ENCODE results near the gene RABL3.
"Not testable (repeated sequence)": the region's sequence is repeated elsewhere in the genome, so short reads cannot be mapped to it uniquely, and the experiment has no call there.

RABL3 gene, protein sequence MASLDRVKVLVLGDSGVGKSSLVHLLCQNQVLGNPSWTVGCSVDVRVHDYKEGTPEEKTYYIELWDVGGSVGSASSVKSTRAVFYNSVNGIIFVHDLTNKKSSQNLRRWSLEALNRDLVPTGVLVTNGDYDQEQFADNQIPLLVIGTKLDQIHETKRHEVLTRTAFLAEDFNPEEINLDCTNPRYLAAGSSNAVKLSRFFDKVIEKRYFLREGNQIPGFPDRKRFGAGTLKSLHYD

GRCh38 chr3:120742198-120742848, at the start of gene RABL3, which contains the start of gene GTF2E1:
TSS of gene RABL3 (minus strand) at chr3:120742516. CDS start at chr3:120742507, 9 bp downstream.
TSS of gene GTF2E1 (plus strand) at chr3:120742744. CDS start at chr3:120750553, 7,809 bp downstream.
- Mint-ChIP-seq H3K36me3 (peaks cover 10% of the 10 kb centered on the region), H3K4me1 (peaks cover 27% of the 10 kb centered on the region), H3K4me3 (peak within 1 kb of the TSS; percentile 90), H3K27ac (peak within 1 kb of the TSS; percentile 97), H3K9me3 (no peaks in the 10 kb centered on the region)
- DNase-seq (ENCODE audit: low spot score in 2 of 2) (peak; percentile 84 to 97), ATAC-seq (peak; percentile 100)

DNA sequence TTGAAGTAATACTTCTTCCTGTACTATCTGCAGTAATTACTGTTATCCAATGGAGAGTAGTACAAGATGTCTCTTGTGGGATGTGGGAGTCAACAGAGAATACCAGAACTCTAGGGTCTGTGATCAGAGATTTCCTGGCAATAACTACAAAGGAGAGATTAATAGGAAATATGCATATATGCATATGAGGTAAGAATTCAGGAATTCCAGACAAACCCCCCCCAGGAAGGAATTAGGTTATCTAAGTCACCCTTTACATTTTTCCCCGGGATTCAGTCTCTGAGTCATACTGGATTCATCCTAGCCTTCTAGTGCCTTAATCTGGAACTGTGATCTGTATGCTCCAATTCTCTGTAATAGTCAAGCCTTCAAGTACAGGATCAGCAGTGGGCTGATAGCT, 49.6 kb upstream of the RABL3 start:
- Mint-ChIP-seq H3K27ac (no peak overlapping the region), H3K4me1 (no peaks in the 10 kb centered on the region)

GRCh38 chr3:120791010-120791409, 48.7 kb upstream of the RABL3 start:
- ATAC-seq, result no peak

More for the DNA sequence above, 49.6 kb upstream of the RABL3 start:
- Mint-ChIP-seq H3K9me3 (no peaks in the 10 kb centered on the region), H3K4me3 (no peak overlapping the region), H3K36me3 (no peaks in the 10 kb centered on the region)
- no peak for DNase-seq (ENCODE audit: low spot score in 2 of 2)
- no peak for ATAC-seq

DNA sequence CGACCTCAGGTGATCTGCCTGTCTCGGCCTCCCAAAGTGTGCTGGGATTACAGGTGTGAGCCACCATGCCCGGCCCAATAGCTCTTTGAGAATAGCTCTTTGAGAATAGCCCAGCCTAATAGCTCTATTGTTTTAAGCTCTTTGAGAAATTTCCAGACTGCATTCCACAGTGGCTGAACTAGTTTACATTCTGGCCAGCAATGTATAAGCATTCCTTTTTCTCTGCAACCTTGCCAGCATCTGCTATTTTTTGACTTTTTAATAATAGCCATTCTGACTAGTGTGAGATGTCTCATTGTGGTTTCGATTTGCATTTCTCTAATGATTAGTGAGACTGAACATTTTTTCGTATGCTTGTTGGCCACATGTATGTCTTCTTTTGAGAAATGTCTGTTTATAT, 43.5 kb upstream of the RABL3 start:
- H3K27ac Mint-ChIP-seq; ATAC-seq; DNase-seq (ENCODE audit: low spot score in 2 of 2); H3K9me3 Mint-ChIP-seq; H3K4me1 Mint-ChIP-seq; H3K4me3 Mint-ChIP-seq: not testable (repeated sequence)
- H3K36me3 Mint-ChIP-seq, result peaks cover 19% of the 10 kb centered on the region

More at GRCh38 chr3:120791010-120791409, 48.7 kb upstream of the RABL3 start:
- Mint-ChIP-seq H3K9me3 (no peaks in the 10 kb centered on the region), H3K4me1 (no peaks in the 10 kb centered on the region), H3K4me3 (no peak overlapping the region), H3K36me3 (no peaks in the 10 kb centered on the region), H3K27ac (no peak overlapping the region)
- DNase-seq (ENCODE audit: low spot score in 2 of 2), result no peak

DNA sequence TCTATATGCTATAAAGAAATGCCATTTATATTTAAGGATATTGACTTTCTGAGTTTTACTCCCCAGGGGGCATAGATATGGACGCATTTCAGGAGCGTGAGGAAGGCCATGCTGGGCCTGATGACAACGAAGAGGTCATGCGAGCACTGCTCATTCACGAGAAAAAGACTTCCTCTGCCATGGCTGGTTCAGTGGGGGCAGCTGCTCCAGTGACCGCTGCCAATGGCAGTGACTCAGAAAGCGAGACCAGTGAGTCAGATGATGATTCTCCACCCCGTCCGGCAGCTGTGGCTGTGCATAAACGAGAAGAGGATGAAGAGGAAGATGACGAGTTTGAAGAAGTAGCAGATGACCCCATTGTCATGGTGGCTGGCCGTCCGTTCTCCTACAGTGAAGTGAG, 38.7 kb upstream of the RABL3 start:
- no peak for DNase-seq (ENCODE audit: low spot score in 2 of 2)
- Mint-ChIP-seq H3K4me3 (no peak overlapping the region), H3K27ac (no peak overlapping the region), H3K4me1 (peaks cover 6% of the 10 kb centered on the region), H3K36me3 (peaks cover 31% of the 10 kb centered on the region), H3K9me3 (no peaks in the 10 kb centered on the region)
- peak; percentile 91 for ATAC-seq

GRCh38 chr3:120778776-120779175, 36.5 kb upstream of the RABL3 start:
- DNase-seq (ENCODE audit: low spot score in 2 of 2) (no peak), ATAC-seq (no peak)
- H3K4me1 Mint-ChIP-seq, result peaks cover 6% of the 10 kb centered on the region
- peaks cover 31% of the 10 kb centered on the region for H3K36me3 Mint-ChIP-seq
- no peak overlapping the region for H3K4me3 Mint-ChIP-seq
- no peaks in the 10 kb centered on the region for H3K9me3 Mint-ChIP-seq
- H3K27ac Mint-ChIP-seq, result no peak overlapping the region

DNA sequence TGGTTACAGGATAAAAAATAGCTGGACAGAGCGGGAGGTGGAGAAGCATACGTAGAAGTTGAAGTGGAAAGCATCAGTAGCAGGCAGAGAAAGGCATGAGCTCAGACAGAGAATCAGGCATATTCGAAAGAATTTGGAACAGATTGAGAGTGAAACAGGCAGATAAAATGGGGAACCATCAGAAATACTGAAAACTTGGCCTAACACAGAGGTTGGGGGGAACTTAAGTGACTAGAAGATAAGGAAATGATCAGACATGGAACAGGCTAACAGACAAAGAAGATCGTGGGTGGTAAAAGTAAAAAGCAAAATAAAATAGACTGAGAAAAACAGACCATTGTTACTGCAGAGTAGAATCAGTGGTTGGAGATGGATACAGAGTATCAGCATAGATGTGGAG, 33.1 kb upstream of the RABL3 start:
- Mint-ChIP-seq H3K9me3 (no peaks in the 10 kb centered on the region), H3K4me3 (no peak overlapping the region), H3K36me3 (peaks cover 15% of the 10 kb centered on the region), H3K4me1 (no peaks in the 10 kb centered on the region), H3K27ac (no peak overlapping the region)
- no peak for DNase-seq (ENCODE audit: low spot score in 2 of 2)
- ATAC-seq, result no peak

- H3K9me3 Mint-ChIP-seq, result no peaks in the 10 kb centered on the region
- H3K4me3 Mint-ChIP-seq, result no peak overlapping the region
- ATAC-seq (peak; percentile 98), DNase-seq (ENCODE audit: low spot score in 2 of 2) (no peak)
- peaks cover 6% of the 10 kb centered on the region for H3K4me1 Mint-ChIP-seq
- H3K36me3 Mint-ChIP-seq, result peaks cover 13% of the 10 kb centered on the region
- no peak overlapping the region for H3K27ac Mint-ChIP-seq
These were observed 31.6 kb upstream of the RABL3 start for GRCh38 chr3:120773932-120774331.

GRCh38 chr3:120772081-120772480, 29.8 kb upstream of the RABL3 start:
- Mint-ChIP-seq H3K4me3 (no peak overlapping the region), H3K4me1 (peaks cover 15% of the 10 kb centered on the region), H3K27ac (no peak overlapping the region), H3K9me3 (no peaks in the 10 kb centered on the region), H3K36me3 (peaks cover 5% of the 10 kb centered on the region)
- no peak for DNase-seq (ENCODE audit: low spot score in 2 of 2)
- no peak for ATAC-seq

GRCh38 chr3:120770891-120771290, 28.6 kb upstream of the RABL3 start:
- H3K4me1 Mint-ChIP-seq, result peaks cover 23% of the 10 kb centered on the region
- ATAC-seq (no peak), DNase-seq (ENCODE audit: low spot score in 2 of 2) (no peak)
- H3K36me3 Mint-ChIP-seq, result peaks cover 5% of the 10 kb centered on the region
- H3K9me3 Mint-ChIP-seq, result no peaks in the 10 kb centered on the region
- H3K27ac Mint-ChIP-seq, result no peak overlapping the region
- H3K4me3 Mint-ChIP-seq, result no peak overlapping the region

DNA sequence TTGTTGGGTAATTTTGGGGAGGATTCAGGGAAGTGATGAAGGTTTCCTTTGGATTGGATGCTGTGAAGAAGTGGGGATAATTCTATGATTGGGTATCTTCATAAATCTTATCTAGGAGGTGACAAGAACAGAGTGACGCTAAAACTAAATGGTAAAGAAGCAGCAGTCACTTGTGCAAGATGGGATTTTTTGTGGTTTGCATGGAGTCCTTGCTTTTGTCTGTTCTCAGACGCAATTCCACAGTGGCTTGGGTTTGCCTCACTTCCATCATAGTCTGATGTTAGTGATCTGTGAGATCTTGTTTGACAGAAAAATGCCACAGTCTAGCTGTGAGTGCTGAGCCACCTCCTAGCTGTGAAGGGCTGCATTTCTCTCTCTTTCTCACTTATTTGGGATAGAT, 27.1 kb upstream of the RABL3 start:
- Mint-ChIP-seq H3K27ac (no peak overlapping the region), H3K9me3 (no peaks in the 10 kb centered on the region), H3K36me3 (peaks cover 5% of the 10 kb centered on the region)

GRCh38 chr3:120767106-120767505, 24.8 kb upstream of the RABL3 start:
- Mint-ChIP-seq H3K36me3 (peaks cover 5% of the 10 kb centered on the region), H3K4me1 (peaks cover 41% of the 10 kb centered on the region)

More for the DNA sequence above, 27.1 kb upstream of the RABL3 start:
- ATAC-seq, result no peak
- no peak overlapping the region for H3K4me3 Mint-ChIP-seq
- peaks cover 28% of the 10 kb centered on the region for H3K4me1 Mint-ChIP-seq
- no peak for DNase-seq (ENCODE audit: low spot score in 2 of 2)

DNA sequence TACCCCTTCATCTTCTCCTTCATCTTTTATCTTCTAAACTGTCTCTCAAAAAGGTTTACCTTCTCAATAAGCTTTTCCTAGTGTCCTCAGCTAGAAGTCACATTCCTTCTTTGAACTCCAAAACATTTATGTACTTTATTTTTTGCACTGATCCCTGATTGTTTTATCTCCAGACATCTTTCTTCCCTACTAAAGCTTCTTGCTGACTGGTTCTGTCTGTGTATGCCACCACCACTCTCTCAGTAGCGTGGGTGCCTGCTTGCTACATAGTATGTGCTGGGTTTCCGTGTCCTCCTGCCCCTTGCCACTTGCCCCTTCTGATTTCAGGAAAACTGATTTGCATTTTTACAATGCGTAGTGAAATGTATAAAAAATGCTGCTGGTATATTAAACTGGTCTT, 24.3 kb upstream of the RABL3 start:
- H3K4me1 Mint-ChIP-seq, result peaks cover 45% of the 10 kb centered on the region
- no peak for DNase-seq (ENCODE audit: low spot score in 2 of 2)
- H3K27ac Mint-ChIP-seq, result no peak overlapping the region
- peaks cover 3% of the 10 kb centered on the region for H3K36me3 Mint-ChIP-seq
- ATAC-seq, result no peak
- no peak overlapping the region for H3K4me3 Mint-ChIP-seq
- H3K9me3 Mint-ChIP-seq, result no peaks in the 10 kb centered on the region

More at GRCh38 chr3:120767106-120767505, 24.8 kb upstream of the RABL3 start:
- DNase-seq (ENCODE audit: low spot score in 2 of 2) (no peak), ATAC-seq (no peak)
- Mint-ChIP-seq H3K9me3 (no peaks in the 10 kb centered on the region), H3K27ac (no peak overlapping the region), H3K4me3 (no peak overlapping the region)

- no peaks in the 10 kb centered on the region for H3K36me3 Mint-ChIP-seq
- no peaks in the 10 kb centered on the region for H3K9me3 Mint-ChIP-seq
- H3K4me3 Mint-ChIP-seq, result no peak overlapping the region
- H3K4me1 Mint-ChIP-seq, result peaks cover 51% of the 10 kb centered on the region
- no peak overlapping the region for H3K27ac Mint-ChIP-seq
- no peak for ATAC-seq
- DNase-seq (ENCODE audit: low spot score in 2 of 2), result no peak
These were observed 23.6 kb upstream of the RABL3 start for GRCh38 chr3:120765830-120766493.

DNA sequence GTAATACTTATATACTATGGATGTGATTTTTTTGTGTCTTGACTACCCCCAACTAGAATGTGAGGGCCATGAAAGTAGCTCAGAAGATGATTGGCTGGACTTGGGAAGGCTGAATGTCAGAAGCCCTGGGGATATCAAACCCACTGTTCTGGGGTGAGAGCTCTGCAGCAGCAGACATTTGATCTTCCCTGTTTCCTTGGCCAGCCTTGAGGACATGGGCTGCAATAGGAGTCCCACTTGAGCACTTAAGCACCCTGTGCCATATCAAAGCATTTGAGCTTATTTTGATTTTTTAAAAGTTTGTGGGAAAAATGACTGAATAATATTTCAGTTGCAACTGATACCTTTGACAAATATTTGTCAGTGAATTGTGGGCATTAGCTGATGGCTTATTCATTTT, 21.9 kb upstream of the RABL3 start:
- Mint-ChIP-seq H3K27ac (no peak overlapping the region), H3K9me3 (no peaks in the 10 kb centered on the region), H3K36me3 (no peaks in the 10 kb centered on the region), H3K4me3 (no peak overlapping the region), H3K4me1 (peaks cover 62% of the 10 kb centered on the region)
- DNase-seq (ENCODE audit: low spot score in 2 of 2), result no peak
- no peak for ATAC-seq

GRCh38 chr3:120763601-120764000, 21.3 kb upstream of the RABL3 start:
- Mint-ChIP-seq H3K36me3 (no peaks in the 10 kb centered on the region), H3K4me3 (no peak overlapping the region), H3K27ac (no peak overlapping the region), H3K4me1 (peaks cover 63% of the 10 kb centered on the region), H3K9me3 (no peaks in the 10 kb centered on the region)
- DNase-seq (ENCODE audit: low spot score in 2 of 2), result no peak
- ATAC-seq, result no peak

Measured in stimulated activated effector memory CD8-positive, alpha-beta T cell treated with anti-CD3 and anti-CD28 coated beads, Interleukin-12 subunit alpha, Interleukin-12 subunit beta, amount 100 ng/mL, for 72 hours (primary cell).